SK-N-SH treated with all-trans-retinoic acid at 6 μM for 48 hours (cell line): ENCODE data around the gene PCSK5.

ENCODE experiments used
- ARNTL ChIP-seq: fragments of 450-650 bp; formaldehyde crosslinking; IDR thresholded peaks from 2 replicates; pipeline ENCODE4 v1.5.0; 2020; ENCODE audit warnings: low read depth, mild to moderate bottlenecking, moderate library complexity, borderline replicate concordance
- ESRRG ChIP-seq: fragments of 250-450 bp; sonication (Bioruptor Pico); IDR thresholded peaks from 2 replicates; pipeline ENCODE4 v1.6.1; 2021; ENCODE audit warnings: mild to moderate bottlenecking
- GLIS3 ChIP-seq: fragments of 250-450 bp; sonication (Bioruptor Pico); IDR thresholded peaks from 2 replicates; pipeline ENCODE4 v1.5.0; 2020; ENCODE audit warnings: mild to moderate bottlenecking, moderate library complexity
- ISL1 ChIP-seq: fragments of 250-450 bp; sonication (Bioruptor Pico); IDR thresholded peaks from 2 replicates; pipeline ENCODE4 v2.1.2; 2022; ENCODE audit warnings: mild to moderate bottlenecking, moderate library complexity
- RARB ChIP-seq: fragments of 250-450 bp; sonication (Bioruptor Pico); IDR thresholded peaks from 2 replicates; pipeline ENCODE4 v1.8.0; 2021; ENCODE audit warnings: mild to moderate bottlenecking, moderate library complexity
- TOX ChIP-seq: fragments of 250-450 bp; sonication (Bioruptor Pico); IDR thresholded peaks from 2 replicates; pipeline ENCODE4 v1.8.0; 2021; ENCODE audit warnings: mild to moderate bottlenecking, moderate library complexity, borderline replicate concordance
- ZFP3 ChIP-seq: fragments of 250-450 bp; sonication (Bioruptor Pico); IDR thresholded peaks from 2 replicates; pipeline ENCODE4 v1.5.0; 2020; ENCODE audit warnings: mild to moderate bottlenecking, moderate library complexity
- ZFP30 ChIP-seq: fragments of 450-650 bp; formaldehyde crosslinking; IDR thresholded peaks from 2 replicates; pipeline ENCODE4 v1.5.0; 2022; ENCODE audit warnings: mild to moderate bottlenecking, moderate library complexity
- ZNF70 ChIP-seq: fragments of 450-650 bp; formaldehyde crosslinking; IDR thresholded peaks from 2 replicates; pipeline ENCODE4 v1.5.0; 2020; ENCODE audit warnings: mild to moderate bottlenecking, moderate library complexity
- TF ChIP-seq, protein P1 (sequence below): fragments of 250-450 bp; sonication (Bioruptor Pico); IDR thresholded peaks from 2 replicates; pipeline ENCODE4 v1.5.0; 2020; ENCODE audit warnings: mild to moderate bottlenecking, moderate library complexity
- TF ChIP-seq, protein P2 (sequence below): fragments of 250-450 bp; sonication (Bioruptor Pico); IDR thresholded peaks from 2 replicates; pipeline ENCODE4 v1.8.0; 2020; ENCODE audit warnings: mild to moderate bottlenecking, moderate library complexity, borderline replicate concordance
- TF ChIP-seq, protein P3 (sequence below): fragments of 250-450 bp; sonication (Bioruptor Pico); IDR thresholded peaks from 2 replicates; pipeline ENCODE4 v1.5.1; 2020; ENCODE audit warnings: low read depth, mild to moderate bottlenecking, moderate library complexity

DNA sequence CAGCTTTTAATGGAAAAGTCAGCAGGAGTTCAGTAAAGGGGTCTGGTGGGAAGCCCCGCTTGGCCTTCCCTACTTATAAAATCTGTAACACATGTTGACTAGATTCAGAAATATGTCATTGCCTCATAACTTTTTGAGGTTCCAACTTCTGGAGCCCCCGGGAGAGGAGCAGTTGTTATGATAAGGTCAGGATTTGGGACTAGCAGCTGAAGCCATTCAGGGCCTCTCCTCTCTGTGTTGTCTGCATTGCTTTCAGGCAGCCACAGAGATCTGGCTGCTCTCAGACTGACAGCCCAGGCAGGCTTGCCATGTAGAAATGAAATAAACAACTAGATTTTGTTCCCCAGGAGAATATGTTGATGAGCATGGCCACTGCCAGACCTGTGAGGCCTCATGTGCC lies 336.7 kb downstream of the PCSK5 start:
- TF ChIP-seq GLIS3 (CRISPR knock-in tag) = no peak
- no peak for TF ChIP-seq TOX (CRISPR knock-in tag)
- no peak for TF ChIP-seq ISL1
- TF ChIP-seq RARB = no peak
- TF ChIP-seq, protein P1, sequence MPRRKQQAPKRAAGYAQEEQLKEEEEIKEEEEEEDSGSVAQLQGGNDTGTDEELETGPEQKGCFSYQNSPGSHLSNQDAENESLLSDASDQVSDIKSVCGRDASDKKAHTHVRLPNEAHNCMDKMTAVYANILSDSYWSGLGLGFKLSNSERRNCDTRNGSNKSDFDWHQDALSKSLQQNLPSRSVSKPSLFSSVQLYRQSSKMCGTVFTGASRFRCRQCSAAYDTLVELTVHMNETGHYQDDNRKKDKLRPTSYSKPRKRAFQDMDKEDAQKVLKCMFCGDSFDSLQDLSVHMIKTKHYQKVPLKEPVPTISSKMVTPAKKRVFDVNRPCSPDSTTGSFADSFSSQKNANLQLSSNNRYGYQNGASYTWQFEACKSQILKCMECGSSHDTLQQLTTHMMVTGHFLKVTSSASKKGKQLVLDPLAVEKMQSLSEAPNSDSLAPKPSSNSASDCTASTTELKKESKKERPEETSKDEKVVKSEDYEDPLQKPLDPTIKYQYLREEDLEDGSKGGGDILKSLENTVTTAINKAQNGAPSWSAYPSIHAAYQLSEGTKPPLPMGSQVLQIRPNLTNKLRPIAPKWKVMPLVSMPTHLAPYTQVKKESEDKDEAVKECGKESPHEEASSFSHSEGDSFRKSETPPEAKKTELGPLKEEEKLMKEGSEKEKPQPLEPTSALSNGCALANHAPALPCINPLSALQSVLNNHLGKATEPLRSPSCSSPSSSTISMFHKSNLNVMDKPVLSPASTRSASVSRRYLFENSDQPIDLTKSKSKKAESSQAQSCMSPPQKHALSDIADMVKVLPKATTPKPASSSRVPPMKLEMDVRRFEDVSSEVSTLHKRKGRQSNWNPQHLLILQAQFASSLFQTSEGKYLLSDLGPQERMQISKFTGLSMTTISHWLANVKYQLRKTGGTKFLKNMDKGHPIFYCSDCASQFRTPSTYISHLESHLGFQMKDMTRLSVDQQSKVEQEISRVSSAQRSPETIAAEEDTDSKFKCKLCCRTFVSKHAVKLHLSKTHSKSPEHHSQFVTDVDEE (CRISPR knock-in tag) = no peak
- TF ChIP-seq ZNF70 (CRISPR knock-in tag) = no peak
- TF ChIP-seq ZFP3 (CRISPR knock-in tag) = no peak
- TF ChIP-seq ZFP30 = no peak
- TF ChIP-seq, protein P2, sequence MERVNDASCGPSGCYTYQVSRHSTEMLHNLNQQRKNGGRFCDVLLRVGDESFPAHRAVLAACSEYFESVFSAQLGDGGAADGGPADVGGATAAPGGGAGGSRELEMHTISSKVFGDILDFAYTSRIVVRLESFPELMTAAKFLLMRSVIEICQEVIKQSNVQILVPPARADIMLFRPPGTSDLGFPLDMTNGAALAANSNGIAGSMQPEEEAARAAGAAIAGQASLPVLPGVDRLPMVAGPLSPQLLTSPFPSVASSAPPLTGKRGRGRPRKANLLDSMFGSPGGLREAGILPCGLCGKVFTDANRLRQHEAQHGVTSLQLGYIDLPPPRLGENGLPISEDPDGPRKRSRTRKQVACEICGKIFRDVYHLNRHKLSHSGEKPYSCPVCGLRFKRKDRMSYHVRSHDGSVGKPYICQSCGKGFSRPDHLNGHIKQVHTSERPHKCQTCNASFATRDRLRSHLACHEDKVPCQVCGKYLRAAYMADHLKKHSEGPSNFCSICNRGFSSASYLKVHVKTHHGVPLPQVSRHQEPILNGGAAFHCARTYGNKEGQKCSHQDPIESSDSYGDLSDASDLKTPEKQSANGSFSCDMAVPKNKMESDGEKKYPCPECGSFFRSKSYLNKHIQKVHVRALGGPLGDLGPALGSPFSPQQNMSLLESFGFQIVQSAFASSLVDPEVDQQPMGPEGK (CRISPR knock-in tag) = no peak
- no peak for TF ChIP-seq ESRRG (CRISPR knock-in tag)
- TF ChIP-seq, protein P3, sequence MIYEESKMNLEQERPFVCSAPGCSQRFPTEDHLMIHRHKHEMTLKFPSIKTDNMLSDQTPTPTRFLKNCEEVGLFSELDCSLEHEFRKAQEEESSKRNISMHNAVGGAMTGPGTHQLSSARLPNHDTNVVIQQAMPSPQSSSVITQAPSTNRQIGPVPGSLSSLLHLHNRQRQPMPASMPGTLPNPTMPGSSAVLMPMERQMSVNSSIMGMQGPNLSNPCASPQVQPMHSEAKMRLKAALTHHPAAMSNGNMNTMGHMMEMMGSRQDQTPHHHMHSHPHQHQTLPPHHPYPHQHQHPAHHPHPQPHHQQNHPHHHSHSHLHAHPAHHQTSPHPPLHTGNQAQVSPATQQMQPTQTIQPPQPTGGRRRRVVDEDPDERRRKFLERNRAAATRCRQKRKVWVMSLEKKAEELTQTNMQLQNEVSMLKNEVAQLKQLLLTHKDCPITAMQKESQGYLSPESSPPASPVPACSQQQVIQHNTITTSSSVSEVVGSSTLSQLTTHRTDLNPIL (CRISPR knock-in tag) = no peak
- TF ChIP-seq ARNTL (CRISPR knock-in tag) = no peak
